Esophagus squamous epithelium (tissue), 4 donors: ENCODE results near the gene ASPDH.

Source experiments
- POLR2A ChIP-seq, 4 donors: fragments of 450-650 bp; IDR thresholded peaks; one replicate each; pipeline ENCODE4 v1.6.1; 2017; ENCODE audit warnings: antibody characterized with exemption in 4 of 4, mild to moderate bottlenecking in 4 of 4, moderate library complexity in 3 of 4
- TF ChIP-seq, protein P1 (sequence below), 6 experiments: fragments of 450-650 bp in 4 of 6; fragments of 200-600 bp in 2 of 6; sonication (generic) in 2 of 6; IDR thresholded peaks; one replicate each; pipeline ENCODE4 v1.5.1; 2016 to 2019; ENCODE audit warnings: antibody characterized with exemption in 6 of 6, mild to moderate bottlenecking in 4 of 6, moderate library complexity in 4 of 6

DNA sequence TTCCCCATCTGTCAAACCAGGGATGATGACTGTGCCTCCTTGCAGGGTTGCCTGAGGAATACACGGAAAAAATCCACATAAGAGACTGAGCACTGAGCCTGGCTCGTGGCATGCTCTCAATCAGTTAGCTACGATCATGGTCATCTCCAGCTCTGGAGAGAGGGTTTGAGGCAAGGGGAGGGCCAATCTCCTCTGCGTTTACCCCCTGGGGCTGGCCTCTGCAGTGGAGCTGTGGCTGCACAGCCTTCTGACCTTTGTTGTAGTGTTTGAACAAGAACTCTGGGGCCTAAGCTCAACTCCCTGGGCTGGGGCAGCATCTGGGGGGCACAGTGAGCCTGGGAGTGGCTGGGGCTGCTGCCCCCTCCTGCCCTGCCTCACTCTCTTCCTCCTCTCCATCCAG, 48.6 kb upstream of the ASPDH start:
- TF ChIP-seq, protein P1, sequence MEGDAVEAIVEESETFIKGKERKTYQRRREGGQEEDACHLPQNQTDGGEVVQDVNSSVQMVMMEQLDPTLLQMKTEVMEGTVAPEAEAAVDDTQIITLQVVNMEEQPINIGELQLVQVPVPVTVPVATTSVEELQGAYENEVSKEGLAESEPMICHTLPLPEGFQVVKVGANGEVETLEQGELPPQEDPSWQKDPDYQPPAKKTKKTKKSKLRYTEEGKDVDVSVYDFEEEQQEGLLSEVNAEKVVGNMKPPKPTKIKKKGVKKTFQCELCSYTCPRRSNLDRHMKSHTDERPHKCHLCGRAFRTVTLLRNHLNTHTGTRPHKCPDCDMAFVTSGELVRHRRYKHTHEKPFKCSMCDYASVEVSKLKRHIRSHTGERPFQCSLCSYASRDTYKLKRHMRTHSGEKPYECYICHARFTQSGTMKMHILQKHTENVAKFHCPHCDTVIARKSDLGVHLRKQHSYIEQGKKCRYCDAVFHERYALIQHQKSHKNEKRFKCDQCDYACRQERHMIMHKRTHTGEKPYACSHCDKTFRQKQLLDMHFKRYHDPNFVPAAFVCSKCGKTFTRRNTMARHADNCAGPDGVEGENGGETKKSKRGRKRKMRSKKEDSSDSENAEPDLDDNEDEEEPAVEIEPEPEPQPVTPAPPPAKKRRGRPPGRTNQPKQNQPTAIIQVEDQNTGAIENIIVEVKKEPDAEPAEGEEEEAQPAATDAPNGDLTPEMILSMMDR (IDR thresholded peaks at IDR 0.05), result no peak
- TF ChIP-seq POLR2A (IDR thresholded peaks at IDR 0.05), result no peak
